ENCODE results near the gene ELF4. TPM values are rescaled to one million over a fixed set of nuclear protein-coding genes. Genes with fewer than 3 reads are reported as not detected.

Gene ELF4
- total and polyA plus RNA-seq, 9 of the 15 experiments (the other 6 are each of a cell fraction or from before 2014, with no cell fraction given): 5.9 to 55.8 (median 25.2) TPM

DNA sequence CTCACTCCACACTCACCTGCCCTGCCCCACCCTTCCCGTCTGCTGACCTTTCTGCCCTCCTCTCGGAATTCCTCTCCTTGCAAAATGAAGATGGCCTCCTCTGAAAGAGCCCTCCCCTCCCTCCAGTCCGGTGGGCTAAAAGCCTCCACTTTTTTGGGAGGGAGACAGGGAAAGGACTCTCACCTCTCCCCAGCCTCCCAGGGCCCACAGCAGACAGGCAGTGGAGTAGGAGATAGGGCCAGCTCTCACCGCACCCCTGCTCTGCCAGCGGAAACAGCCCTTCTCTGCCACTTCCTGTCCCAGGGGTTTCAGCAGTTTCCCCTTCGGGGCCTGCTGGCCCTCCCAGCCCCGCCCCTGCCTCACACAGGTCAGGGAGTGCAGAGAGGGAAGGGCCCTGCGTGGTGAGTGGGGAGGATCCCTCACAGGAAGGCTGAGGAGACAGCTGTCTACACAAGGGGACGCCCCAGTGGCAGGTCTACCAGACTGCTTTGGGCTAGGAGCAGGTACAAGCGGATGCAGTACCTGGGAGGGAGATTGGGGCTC is 18.2 kb downstream of the ELF4 start (continued):
- peak; percentile 7 to 20; a peak in 2 of 4 replicates for TF ChIP-seq NRF1 (conservative IDR thresholded peaks at IDR 0.05 in 1 of 2, IDR thresholded peaks at IDR 0.05 in 1 of 2)
- TF ChIP-seq ZBTB7A (IDR thresholded peaks at IDR 0.05; ENCODE audit: borderline replicate concordance, control insufficient read depth, low read depth, low read length): peak; percentile 59; the same call in 1 of the 2 replicates
- TF ChIP-seq, protein P1, sequence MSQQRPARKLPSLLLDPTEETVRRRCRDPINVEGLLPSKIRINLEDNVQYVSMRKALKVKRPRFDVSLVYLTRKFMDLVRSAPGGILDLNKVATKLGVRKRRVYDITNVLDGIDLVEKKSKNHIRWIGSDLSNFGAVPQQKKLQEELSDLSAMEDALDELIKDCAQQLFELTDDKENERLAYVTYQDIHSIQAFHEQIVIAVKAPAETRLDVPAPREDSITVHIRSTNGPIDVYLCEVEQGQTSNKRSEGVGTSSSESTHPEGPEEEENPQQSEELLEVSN (IDR thresholded peaks at IDR 0.05; ENCODE audit: borderline replicate concordance in 1 of 2, extremely low read depth in 1 of 2, insufficient read depth in 1 of 2, insufficient read length in 1 of 2, low read depth in 1 of 2, low read length in 1 of 2, poor library complexity in 1 of 2, severe bottlenecking in 1 of 2): peak in 1 of 2 experiments; percentile 20
- TF ChIP-seq, protein P2, sequence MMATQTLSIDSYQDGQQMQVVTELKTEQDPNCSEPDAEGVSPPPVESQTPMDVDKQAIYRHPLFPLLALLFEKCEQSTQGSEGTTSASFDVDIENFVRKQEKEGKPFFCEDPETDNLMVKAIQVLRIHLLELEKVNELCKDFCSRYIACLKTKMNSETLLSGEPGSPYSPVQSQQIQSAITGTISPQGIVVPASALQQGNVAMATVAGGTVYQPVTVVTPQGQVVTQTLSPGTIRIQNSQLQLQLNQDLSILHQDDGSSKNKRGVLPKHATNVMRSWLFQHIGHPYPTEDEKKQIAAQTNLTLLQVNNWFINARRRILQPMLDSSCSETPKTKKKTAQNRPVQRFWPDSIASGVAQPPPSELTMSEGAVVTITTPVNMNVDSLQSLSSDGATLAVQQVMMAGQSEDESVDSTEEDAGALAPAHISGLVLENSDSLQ (IDR thresholded peaks at IDR 0.05): peak; percentile 22; the same call in 1 of the 2 replicates
- 0 out of 2 replicates have a peak, but pooled peaks have one; percentile 21 for TF ChIP-seq NCOR1 (IDR thresholded peaks at IDR 0.05)
- TF ChIP-seq U2AF1 (optimal IDR thresholded peaks at IDR 0.05; ENCODE audit: low read depth, low read length): no peak
- TF ChIP-seq, protein P3, sequence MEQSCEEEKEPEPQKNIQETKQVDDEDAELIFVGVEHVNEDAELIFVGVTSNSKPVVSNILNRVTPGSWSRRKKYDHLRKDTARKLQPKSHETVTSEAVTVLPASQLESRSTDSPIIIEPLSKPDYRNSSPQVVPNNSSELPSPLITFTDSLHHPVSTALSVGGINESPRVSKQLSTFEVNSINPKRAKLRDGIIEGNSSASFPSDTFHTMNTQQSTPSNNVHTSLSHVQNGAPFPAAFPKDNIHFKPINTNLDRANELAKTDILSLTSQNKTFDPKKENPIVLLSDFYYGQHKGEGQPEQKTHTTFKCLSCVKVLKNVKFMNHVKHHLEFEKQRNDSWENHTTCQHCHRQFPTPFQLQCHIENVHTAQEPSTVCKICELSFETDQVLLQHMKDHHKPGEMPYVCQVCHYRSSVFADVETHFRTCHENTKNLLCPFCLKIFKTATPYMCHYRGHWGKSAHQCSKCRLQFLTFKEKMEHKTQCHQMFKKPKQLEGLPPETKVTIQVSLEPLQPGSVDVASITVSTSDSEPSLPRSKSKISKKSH (CRISPR knock-in tag; IDR thresholded peaks at IDR 0.05): no peak
- TF ChIP-seq, protein P4, sequence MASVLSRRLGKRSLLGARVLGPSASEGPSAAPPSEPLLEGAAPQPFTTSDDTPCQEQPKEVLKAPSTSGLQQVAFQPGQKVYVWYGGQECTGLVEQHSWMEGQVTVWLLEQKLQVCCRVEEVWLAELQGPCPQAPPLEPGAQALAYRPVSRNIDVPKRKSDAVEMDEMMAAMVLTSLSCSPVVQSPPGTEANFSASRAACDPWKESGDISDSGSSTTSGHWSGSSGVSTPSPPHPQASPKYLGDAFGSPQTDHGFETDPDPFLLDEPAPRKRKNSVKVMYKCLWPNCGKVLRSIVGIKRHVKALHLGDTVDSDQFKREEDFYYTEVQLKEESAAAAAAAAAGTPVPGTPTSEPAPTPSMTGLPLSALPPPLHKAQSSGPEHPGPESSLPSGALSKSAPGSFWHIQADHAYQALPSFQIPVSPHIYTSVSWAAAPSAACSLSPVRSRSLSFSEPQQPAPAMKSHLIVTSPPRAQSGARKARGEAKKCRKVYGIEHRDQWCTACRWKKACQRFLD (CRISPR knock-in tag; IDR thresholded peaks at IDR 0.05): 0 out of 2 replicates have a peak, but pooled peaks have one; percentile 25
- peak in 1 of 2 experiments; percentile 57; a peak in 3 of 4 replicates for TF ChIP-seq RAD21 (CRISPR knock-in tag; conservative IDR thresholded peaks at IDR 0.05 in 1 of 2, IDR thresholded peaks at IDR 0.05 in 1 of 2)
- no peak for TF ChIP-seq DNMT1 (IDR thresholded peaks at IDR 0.05)
- TF ChIP-seq MEIS2 (IDR thresholded peaks at IDR 0.05; ENCODE audit: partially characterized antibody): peak; percentile 10
- TF ChIP-seq, protein P5, sequence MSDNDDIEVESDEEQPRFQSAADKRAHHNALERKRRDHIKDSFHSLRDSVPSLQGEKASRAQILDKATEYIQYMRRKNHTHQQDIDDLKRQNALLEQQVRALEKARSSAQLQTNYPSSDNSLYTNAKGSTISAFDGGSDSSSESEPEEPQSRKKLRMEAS (CRISPR knock-in tag; IDR thresholded peaks at IDR 0.05): peak; percentile 61; the same call in 1 of the 2 replicates
- peak; percentile 46 for TF ChIP-seq POLR2A (conservative IDR thresholded peaks at IDR 0.05)
- peak; percentile 53; the same call in 1 of the 2 replicates for TF ChIP-seq POLR2G (IDR thresholded peaks at IDR 0.05; ENCODE audit: low read depth, low read length)
- TF ChIP-seq CBX1 (IDR thresholded peaks at IDR 0.05; ENCODE audit: low read depth): 0 out of 2 replicates have a peak, but pooled peaks have one; percentile 34
- TF ChIP-seq, protein P6, sequence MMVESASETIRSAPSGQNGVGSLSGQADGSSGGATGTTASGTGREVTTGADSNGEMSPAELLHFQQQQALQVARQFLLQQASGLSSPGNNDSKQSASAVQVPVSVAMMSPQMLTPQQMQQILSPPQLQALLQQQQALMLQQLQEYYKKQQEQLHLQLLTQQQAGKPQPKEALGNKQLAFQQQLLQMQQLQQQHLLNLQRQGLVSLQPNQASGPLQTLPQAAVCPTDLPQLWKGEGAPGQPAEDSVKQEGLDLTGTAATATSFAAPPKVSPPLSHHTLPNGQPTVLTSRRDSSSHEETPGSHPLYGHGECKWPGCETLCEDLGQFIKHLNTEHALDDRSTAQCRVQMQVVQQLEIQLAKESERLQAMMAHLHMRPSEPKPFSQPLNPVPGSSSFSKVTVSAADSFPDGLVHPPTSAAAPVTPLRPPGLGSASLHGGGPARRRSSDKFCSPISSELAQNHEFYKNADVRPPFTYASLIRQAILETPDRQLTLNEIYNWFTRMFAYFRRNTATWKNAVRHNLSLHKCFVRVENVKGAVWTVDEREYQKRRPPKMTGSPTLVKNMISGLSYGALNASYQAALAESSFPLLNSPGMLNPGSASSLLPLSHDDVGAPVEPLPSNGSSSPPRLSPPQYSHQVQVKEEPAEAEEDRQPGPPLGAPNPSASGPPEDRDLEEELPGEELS (CRISPR knock-in tag; IDR thresholded peaks at IDR 0.05; ENCODE audit: borderline replicate concordance): no peak
- TF ChIP-seq ETV5 (CRISPR knock-in tag; IDR thresholded peaks at IDR 0.05; ENCODE audit: low read depth): peak; percentile 65; the same call in 1 of the 2 replicates
- TF ChIP-seq RCOR1 (IDR thresholded peaks at IDR 0.05; ENCODE audit: borderline replicate concordance in 1 of 2, low read depth in 2 of 2, low read length in 2 of 2): peak in 1 of 2 experiments; percentile 51; a peak in 2 of 4 replicates

Measured in K562 (cell line).